Naive thymus-derived CD4-positive, alpha-beta T cell (primary cell): ENCODE results near the gene SIRPG. TPM values are rescaled to one million over a fixed set of nuclear protein-coding genes. Genes with fewer than 3 reads are reported as not detected.

ENCODE experiments used
- ATAC-seq: fragments of 150-1000 bp; cut with Tn5 transposase; 2 replicates; pipeline ENCODE4 v1.10.0; 2021; ENCODE audit warnings: mild to moderate bottlenecking, moderate library complexity
- CTCF ChIA-PET: fragments of 350-600 bp; sonication (Branson Sonifier 250); formaldehyde crosslinking; loops from one replicate; lab custom pipeline; 2021; ENCODE audit warnings: antibody characterized with exemption; lab: Charles Lee
- POLR2A ChIA-PET: fragments of 350-600 bp; sonication (Branson Sonifier 250); formaldehyde crosslinking; loops from one replicate; lab custom pipeline; 2021; ENCODE audit warnings: antibody characterized with exemption, inconsistent platforms; lab: Charles Lee
- DNase-seq, 9 donors: peaks; one replicate each; pipeline versions ENCODE4 v3.0.0 to v3.0.0-alpha.2; 2020 to 2022; ENCODE audit warnings: mixed read lengths in 1 of 9
- H3K27ac ChIP-seq: one replicate; pipeline ENCODE4 v1.7.0; 2013; ENCODE audit warnings: mild to moderate bottlenecking, low read depth, low read length, moderate library complexity
- H3K27me3 ChIP-seq, 2 donors: one replicate each; pipeline ENCODE4 v1.7.0; 2013; ENCODE audit warnings: low read length in 2 of 2, mild to moderate bottlenecking in 2 of 2, moderate library complexity in 2 of 2; ENCODE audit not compliant: control insufficient read depth in 2 of 2, insufficient read depth in 2 of 2
- H3K36me3 ChIP-seq, 3 experiments: 1 replicate in 2 of 3; 2 replicates in 1 of 3; pipeline ENCODE4 v1.7.0; 2013; ENCODE audit warnings: low read length in 3 of 3, mild to moderate bottlenecking in 3 of 3, moderate library complexity in 1 of 3; ENCODE audit not compliant: insufficient read depth in 3 of 3, control insufficient read depth in 2 of 3
- H3K4me1 ChIP-seq, 2 donors: one replicate each; pipeline ENCODE4 v1.7.0; 2013; ENCODE audit warnings: low read length in 2 of 2, mild to moderate bottlenecking in 2 of 2, moderate library complexity in 1 of 2; ENCODE audit not compliant: control insufficient read depth in 2 of 2, insufficient read depth in 2 of 2
- H3K4me3 ChIP-seq: 2 replicates; pipeline ENCODE4 v1.7.0; 2013; ENCODE audit warnings: mild to moderate bottlenecking, low read length
- H3K9me3 ChIP-seq, 3 experiments: 1 replicate in 2 of 3; 2 replicates in 1 of 3; pipeline ENCODE4 v1.7.0; 2013; ENCODE audit warnings: low read length in 3 of 3; ENCODE audit not compliant: control insufficient read depth in 2 of 3
- H3K27ac Mint-ChIP-seq, 9 donors: one replicate each; pipeline ENCODE4 v1.8.0; 2020 to 2022; ENCODE audit warnings: mixed read lengths in 9 of 9, mild to moderate bottlenecking in 8 of 9, moderate library complexity in 5 of 9, inconsistent platforms in 2 of 9
- H3K27me3 Mint-ChIP-seq, 5 donors: one replicate each; pipeline ENCODE4 v1.8.0; 2021 to 2022; ENCODE audit warnings: mixed read lengths in 5 of 5, mild to moderate bottlenecking in 1 of 5
- H3K36me3 Mint-ChIP-seq, 5 donors: one replicate each; pipeline ENCODE4 v1.8.0; 2020 to 2022; ENCODE audit warnings: mixed read lengths in 5 of 5, mild to moderate bottlenecking in 3 of 5, inconsistent platforms in 1 of 5
- H3K4me1 Mint-ChIP-seq, 7 donors: one replicate each; pipeline ENCODE4 v1.8.0; 2020 to 2022; ENCODE audit warnings: mixed read lengths in 7 of 7, mild to moderate bottlenecking in 3 of 7, inconsistent platforms in 1 of 7
- H3K4me3 Mint-ChIP-seq, 10 donors: one replicate each; pipeline ENCODE4 v1.8.0; 2020 to 2022; ENCODE audit warnings: mild to moderate bottlenecking in 10 of 10, mixed read lengths in 10 of 10, moderate library complexity in 6 of 10, inconsistent platforms in 2 of 10
- H3K9me3 Mint-ChIP-seq, 11 donors: one replicate each; pipeline ENCODE4 v1.8.0; 2020 to 2022; ENCODE audit warnings: mixed read lengths in 11 of 11, mild to moderate bottlenecking in 4 of 11, inconsistent platforms in 1 of 11, moderate library complexity in 1 of 11
- intact Hi-C, 2 donors: fragments of 100-400 bp; cut with micrococcal nuclease; formaldehyde crosslinking; loops; one replicate each; pipeline ENCODE4 v1.15.1; 2023
- polyA plus RNA-seq, 2 donors: library from polyadenylated mRNA; unstranded; fragments of 300-500 nt; fragmentation: Illumina TruSeq; gene quantifications; one replicate each; pipeline ENCODE4 v1.2.3, GENCODE V29; 2021
- total RNA-seq, 6 experiments: library from RNA in 5 of 6; stranded (reverse) in 5 of 6; gene quantifications; 1 replicate in 5 of 6; 2 replicates in 1 of 6; pipeline ENCODE4 v1.2.3 and lab custom pipeline; 2021 to 2026

SIRPG gene
- total and polyA plus RNA-seq, 7 experiments from 2014 or later, result 25.6 to 198 (median 51.4) TPM

DNA sequence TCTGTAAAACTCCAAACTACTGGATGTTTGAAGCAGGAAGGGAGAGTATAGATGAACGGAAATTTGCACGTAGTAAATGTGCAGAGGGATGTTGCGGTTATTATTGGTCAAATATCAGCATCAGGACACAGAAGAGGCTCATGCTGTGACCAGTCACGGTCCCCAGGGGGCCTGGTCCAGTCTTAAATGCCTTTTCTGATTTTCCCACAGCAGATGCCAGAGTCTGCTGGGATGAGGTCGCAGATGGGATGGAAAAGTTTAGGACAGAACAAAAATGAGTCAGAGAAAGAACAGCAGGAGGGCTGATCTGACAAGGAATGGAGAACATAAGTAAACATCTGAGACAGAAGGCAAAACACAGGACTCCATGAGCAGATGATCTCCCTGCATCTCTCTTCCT is 11.7 kb upstream of the SIRPG start:
- H3K27ac ChIP-seq, result peak overlapping the region; percentile 48
- no peak overlapping the region for H3K4me3 ChIP-seq
- Mint-ChIP-seq H3K27me3 (no peaks in the 10 kb centered on the region), H3K27ac (peak overlapping the region; percentile 56 to 97 (median 92)), H3K4me3 (peak overlapping the region in 1 of 10 donors; percentile 39), H3K36me3 (peaks cover 13 to 44% (median 30%) of the 10 kb centered on the region in 5 donors), H3K9me3 (peaks cover 0 to 10% (median 0%) of the 10 kb centered on the region in 11 donors), H3K4me1 (peaks cover 59 to 100% (median 92%) of the 10 kb centered on the region in 7 donors)
- intact Hi-C loops, result loop anchor here in 1 of 2 donors (5.0 kb wide), 1 partner anchor 202 kb away; the partner anchor contains the start of gene NSFL1C
- H3K9me3 ChIP-seq, result no peaks in the 10 kb centered on the region
- no peaks in the 10 kb centered on the region for H3K27me3 ChIP-seq
- ChIA-PET POLR2A (interaction anchor here (0.6 to 3.2 kb wide), 5 partner anchors 9 to 338 kb away, joined by 3 to 15 read pairs (median 5); partner anchors contain the start of gene SIRPG), CTCF (interaction anchor here (2.3 kb wide), 1 partner anchor 65 kb away, joined by 6 read pairs; no protein-coding TSS in a partner anchor)
- no peak for DNase-seq
- peaks cover 66 to 73% of the 10 kb centered on the region in 2 donors for H3K4me1 ChIP-seq
- ATAC-seq, result no peak
- no peaks in the 10 kb centered on the region for H3K36me3 ChIP-seq

DNA sequence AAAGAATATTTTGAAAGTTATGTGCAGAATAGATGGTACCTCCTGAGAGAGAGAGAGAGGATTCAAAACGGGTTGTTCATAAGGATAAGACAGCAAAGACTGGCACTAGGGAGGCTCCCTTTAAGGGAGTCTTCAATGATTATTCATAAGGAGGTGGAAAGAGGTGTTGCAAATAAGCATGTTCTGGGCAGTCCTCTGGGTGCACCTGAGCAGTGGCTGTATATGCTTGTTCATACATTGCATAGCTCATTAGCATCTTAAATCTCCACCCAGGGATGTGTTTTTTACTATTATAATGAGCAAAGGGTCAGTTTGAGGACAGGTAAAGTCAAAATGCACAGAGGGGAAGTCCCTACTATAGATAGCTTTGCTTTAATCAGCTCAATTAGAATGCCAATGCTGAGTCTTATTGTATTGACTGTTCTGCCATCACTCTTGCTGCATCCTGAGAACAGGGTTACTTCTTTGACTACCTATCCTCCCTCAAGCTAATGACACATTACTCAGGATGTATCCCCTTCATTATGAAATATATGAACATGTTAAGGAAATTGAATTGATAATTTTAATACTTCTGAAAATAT is 10.0 kb upstream of the SIRPG start:
- peaks cover 65 to 100% (median 92%) of the 10 kb centered on the region in 7 donors for H3K4me1 Mint-ChIP-seq
- no peaks in the 10 kb centered on the region for H3K27me3 Mint-ChIP-seq
- H3K36me3 Mint-ChIP-seq, result peaks cover 13 to 51% (median 30%) of the 10 kb centered on the region in 5 donors
- ChIA-PET CTCF (interaction anchor here (0.6 to 1.1 kb wide), 4 partner anchors 8 to 64 kb away, joined by 3 to 4 read pairs (median 3); no protein-coding TSS in a partner anchor), POLR2A (interaction anchor here (0.6 to 14.2 kb wide), 6 partner anchors 9 to 37 kb away, joined by 3 to 171 read pairs (median 3); partner anchors contain the start of gene SIRPG)
- Histone ChIP-seq H3K36me3 (no peaks in the 10 kb centered on the region), H3K4me1 (peaks cover 62 to 70% of the 10 kb centered on the region in 2 donors), H3K9me3 (no peaks in the 10 kb centered on the region), H3K27ac (peak overlapping the region; percentile 55), H3K27me3 (no peaks in the 10 kb centered on the region), H3K4me3 (no peak overlapping the region)
- DNase-seq, result no peak
- H3K4me3 Mint-ChIP-seq, result peak overlapping the region in 7 of 10 donors; percentile 5 to 96 (median 37)
- ATAC-seq, result no peak
- H3K9me3 Mint-ChIP-seq, result peaks cover 0 to 10% (median 0%) of the 10 kb centered on the region in 11 donors
- peak overlapping the region; percentile 6 to 97 (median 86) for H3K27ac Mint-ChIP-seq
- intact Hi-C loops, result loop anchor here in 1 of 2 donors (5.0 kb wide), 1 partner anchor 200 kb away; the partner anchor contains the start of gene NSFL1C

DNA sequence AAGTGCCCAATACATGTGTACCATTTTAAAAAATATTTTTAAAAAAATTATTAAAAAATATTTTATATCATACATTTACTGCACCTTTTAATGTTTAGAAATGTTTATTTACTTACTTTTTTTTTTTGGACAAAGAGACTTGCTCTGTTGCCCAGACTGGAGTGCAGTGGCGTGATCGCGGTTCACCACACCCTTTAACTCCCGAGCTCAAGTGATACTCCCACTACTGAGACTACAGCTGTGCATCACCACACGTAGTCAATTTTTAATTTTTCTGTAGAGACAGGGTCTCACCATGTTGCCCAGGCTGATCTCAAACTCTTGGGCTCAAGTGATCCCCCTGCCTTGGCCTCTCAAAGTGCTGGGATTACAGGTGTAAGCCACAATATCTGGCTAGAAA is 9.2 kb upstream of the SIRPG start:
- CTCF ChIA-PET, result interaction anchor here (3.1 to 4.1 kb wide), 2 partner anchors 10 to 68 kb away, joined by 21 to 27 read pairs; no protein-coding TSS in a partner anchor
- POLR2A ChIA-PET, result interaction anchor here (0.7 to 14.2 kb wide), 6 partner anchors 11 to 44 kb away, joined by 3 to 171 read pairs (median 23); partner anchors contain the start of gene SIRPG
- Histone ChIP-seq H3K27ac (peak overlapping the region; percentile 55), H3K9me3 (no peaks in the 10 kb centered on the region), H3K36me3 (no peaks in the 10 kb centered on the region), H3K4me3 (no peak overlapping the region), H3K27me3 (no peaks in the 10 kb centered on the region), H3K4me1 (peaks cover 62 to 70% of the 10 kb centered on the region in 2 donors)
- peaks cover 68 to 100% (median 92%) of the 10 kb centered on the region in 7 donors for H3K4me1 Mint-ChIP-seq
- no peaks in the 10 kb centered on the region for H3K27me3 Mint-ChIP-seq
- intact Hi-C loops, result loop anchor here in 1 of 2 donors (5.0 kb wide), 1 partner anchor 200 kb away; the partner anchor contains the start of gene NSFL1C
- ATAC-seq (no peak), DNase-seq (no peak)
- peaks cover 13 to 46% (median 29%) of the 10 kb centered on the region in 5 donors for H3K36me3 Mint-ChIP-seq
- peaks cover 0 to 7% (median 0%) of the 10 kb centered on the region in 11 donors for H3K9me3 Mint-ChIP-seq
- peak overlapping the region; percentile 29 to 97 (median 89) for H3K27ac Mint-ChIP-seq
- peak overlapping the region in 5 of 10 donors; percentile 1 to 96 (median 37) for H3K4me3 Mint-ChIP-seq

DNA sequence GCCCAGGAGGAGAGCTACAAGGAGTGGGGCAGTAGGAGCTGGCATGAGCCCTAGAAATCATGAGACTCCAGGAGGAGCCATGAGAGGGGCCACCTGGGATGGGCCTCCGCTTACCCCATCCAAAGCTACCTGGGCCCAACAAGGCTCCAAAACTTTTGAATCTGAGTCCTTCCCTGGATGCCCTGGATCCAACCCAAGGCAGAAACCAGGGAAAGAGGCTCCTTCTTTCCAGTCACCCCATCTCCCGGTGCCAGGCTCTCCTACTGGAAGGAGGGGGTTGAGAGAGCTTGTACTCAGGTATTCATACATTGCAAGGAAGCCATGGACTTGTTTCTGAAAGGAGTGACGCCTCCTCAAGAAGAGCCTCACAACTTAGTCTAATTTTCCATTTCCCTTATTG is 7.8 kb upstream of the SIRPG start:
- Histone ChIP-seq H3K27me3 (no peaks in the 10 kb centered on the region), H3K36me3 (no peaks in the 10 kb centered on the region), H3K4me3 (peak overlapping the region; percentile 57), H3K27ac (peak overlapping the region; percentile 70), H3K4me1 (peaks cover 69 to 76% of the 10 kb centered on the region in 2 donors), H3K9me3 (no peaks in the 10 kb centered on the region)
- POLR2A ChIA-PET, result interaction anchor here (0.6 to 14.2 kb wide), 9 partner anchors 9 to 381 kb away, joined by 3 to 171 read pairs (median 7); partner anchors contain the start of gene SIRPG
- Mint-ChIP-seq H3K4me3 (peak overlapping the region; percentile 69 to 96 (median 84)), H3K4me1 (peaks cover 73 to 100% (median 92%) of the 10 kb centered on the region in 7 donors), H3K9me3 (no peaks in the 10 kb centered on the region), H3K27ac (peak overlapping the region; percentile 70 to 98 (median 91)), H3K27me3 (no peaks in the 10 kb centered on the region), H3K36me3 (peaks cover 4 to 38% (median 17%) of the 10 kb centered on the region in 5 donors)
- DNase-seq, result no peak
- CTCF ChIA-PET, result interaction anchor here (0.6 to 4.1 kb wide), 4 partner anchors 12 to 155 kb away, joined by 5 to 27 read pairs (median 14); no protein-coding TSS in a partner anchor
- no peak for ATAC-seq
- intact Hi-C loops, result loop anchor here (1.0 to 5.0 kb wide), 6 partner anchors 8 to 198 kb away; partner anchors contain the start of genes NSFL1C (in 1 of the 2) and SIRPG (in 1 of the 2)

DNA sequence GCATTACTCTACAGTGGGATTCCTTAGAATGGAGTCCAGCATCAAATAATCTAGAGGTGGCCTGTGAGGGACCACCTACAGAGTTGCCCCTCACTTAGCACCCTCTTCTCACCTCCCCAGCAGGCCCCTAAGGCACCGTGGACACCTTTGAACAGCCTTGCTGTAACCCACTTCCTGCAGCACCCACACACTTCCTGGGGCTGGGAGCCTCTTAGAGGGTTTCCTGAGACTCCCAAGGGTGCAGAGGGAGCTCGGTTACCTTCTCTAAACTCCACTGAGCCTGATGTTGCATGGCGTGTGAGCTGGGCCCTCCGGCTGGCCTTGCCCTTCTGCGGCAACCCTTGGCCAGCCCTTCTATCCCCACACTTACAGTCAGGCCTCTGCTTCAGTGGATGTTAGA is 7.3 kb upstream of the SIRPG start:
- Mint-ChIP-seq H3K27me3 (no peaks in the 10 kb centered on the region), H3K27ac (peak overlapping the region; percentile 70 to 98 (median 91)), H3K4me1 (peaks cover 74 to 100% (median 92%) of the 10 kb centered on the region in 7 donors), H3K4me3 (peak overlapping the region; percentile 69 to 96 (median 84)), H3K36me3 (peaks cover 4 to 35% (median 15%) of the 10 kb centered on the region in 5 donors), H3K9me3 (peaks cover 0 to under 1% (median 0%) of the 10 kb centered on the region in 11 donors)
- ATAC-seq (peak; percentile 80), DNase-seq (peak in 8 of 9 donors; percentile 57 to 71 (median 68))
- ChIA-PET CTCF (interaction anchor here (2.0 to 4.1 kb wide), 3 partner anchors 12 to 155 kb away, joined by 6 to 27 read pairs (median 21); no protein-coding TSS in a partner anchor), POLR2A (interaction anchor here (0.6 to 14.2 kb wide), 9 partner anchors 9 to 380 kb away, joined by 3 to 171 read pairs (median 7); partner anchors contain the start of gene SIRPG)
- Histone ChIP-seq H3K9me3 (no peaks in the 10 kb centered on the region), H3K27me3 (no peaks in the 10 kb centered on the region), H3K36me3 (no peaks in the 10 kb centered on the region), H3K4me3 (peak overlapping the region; percentile 57), H3K27ac (peak overlapping the region; percentile 70), H3K4me1 (peaks cover 73 to 80% of the 10 kb centered on the region in 2 donors)
- intact Hi-C loops, result loop anchor here (1.0 to 5.0 kb wide), 6 partner anchors 8 to 198 kb away; partner anchors contain the start of genes NSFL1C (in 1 of the 2) and SIRPG (in 1 of the 2)
